HEK293T (cell line): ENCODE measurements around the gene LARGE1.

ENCODE experiments used
- FOXA1 ChIP-seq: fragments of 450-650 bp; IDR thresholded peaks from 2 replicates; pipeline ENCODE4 v1.6.1; 2016; ENCODE audit warnings: mild to moderate bottlenecking
- ZNF384 ChIP-seq: fragments of 450-650 bp; IDR thresholded peaks from 2 replicates; pipeline ENCODE4 v1.6.1; 2016
- TF ChIP-seq, protein P1 (sequence below): fragments of 450-650 bp; IDR thresholded peaks from 2 replicates; pipeline ENCODE4 v1.6.1; 2016

DNA sequence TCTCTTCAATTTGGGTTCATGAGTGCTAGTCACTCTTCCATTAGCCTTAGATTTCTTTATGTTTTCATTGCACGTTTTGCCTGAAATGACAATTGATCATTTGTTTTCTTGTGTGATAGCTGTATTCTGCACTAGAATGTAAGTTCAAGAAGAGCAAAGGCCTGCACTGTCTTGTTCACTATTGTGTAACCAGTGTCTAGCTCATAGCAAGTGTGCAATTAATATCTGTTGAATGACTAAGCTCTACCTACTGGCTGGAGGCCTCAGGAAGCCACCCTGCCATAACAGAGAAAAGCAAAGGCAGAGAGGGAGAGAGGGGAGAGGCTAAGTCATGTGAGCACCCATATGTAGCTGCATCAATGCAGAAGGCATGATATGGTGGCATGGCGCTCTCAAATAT is 569.3 kb downstream of the LARGE1 start:
- TF ChIP-seq FOXA1 (no peak), ZNF384 (no peak)
- TF ChIP-seq, protein P1, sequence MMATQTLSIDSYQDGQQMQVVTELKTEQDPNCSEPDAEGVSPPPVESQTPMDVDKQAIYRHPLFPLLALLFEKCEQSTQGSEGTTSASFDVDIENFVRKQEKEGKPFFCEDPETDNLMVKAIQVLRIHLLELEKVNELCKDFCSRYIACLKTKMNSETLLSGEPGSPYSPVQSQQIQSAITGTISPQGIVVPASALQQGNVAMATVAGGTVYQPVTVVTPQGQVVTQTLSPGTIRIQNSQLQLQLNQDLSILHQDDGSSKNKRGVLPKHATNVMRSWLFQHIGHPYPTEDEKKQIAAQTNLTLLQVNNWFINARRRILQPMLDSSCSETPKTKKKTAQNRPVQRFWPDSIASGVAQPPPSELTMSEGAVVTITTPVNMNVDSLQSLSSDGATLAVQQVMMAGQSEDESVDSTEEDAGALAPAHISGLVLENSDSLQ: no peak
